ENCODE results near the gene TMEM163. TPM values are rescaled to one million over a fixed set of nuclear protein-coding genes. Genes with fewer than 3 reads are reported as not detected.
A peak's percentile ranks its signal among the peaks of the same experiment; 100 is the strongest.

Gene TMEM163
- total and polyA plus RNA-seq, 8 donors, result 0.58 to 16.7 (median 3.2) TPM; not detected in 1

DNA sequence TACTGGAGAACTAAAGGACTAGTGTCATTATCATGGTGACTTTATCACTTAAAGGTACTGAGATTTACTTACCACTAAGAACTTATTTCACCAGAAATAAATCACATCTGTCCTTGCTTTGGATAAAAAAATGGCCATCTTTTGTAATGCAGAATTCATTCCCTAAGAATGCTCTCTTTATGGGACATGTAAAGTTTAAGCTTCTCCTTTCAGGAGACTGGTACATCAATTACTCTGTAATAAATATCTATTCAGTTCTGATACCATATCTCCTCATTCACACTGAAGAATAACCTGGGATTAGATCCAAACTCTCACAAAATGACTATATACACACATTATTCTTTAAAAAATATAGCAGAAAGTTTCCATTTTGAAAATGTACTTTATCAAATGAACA lies 24.4 kb downstream of the TMEM163 start:
- no peaks in the 10 kb centered on the region for H3K27me3 ChIP-seq
- TF ChIP-seq EP300 (IDR thresholded peaks at IDR 0.05), result no peak
- H3K4me1 ChIP-seq, result peaks cover 0 to 9% (median 0%) of the 10 kb centered on the region in 4 donors
- no peak for DNase-seq
- H3K36me3 ChIP-seq, result no peaks in the 10 kb centered on the region
- H3K9me3 ChIP-seq, result no peaks in the 10 kb centered on the region
- no peak overlapping the region for H3K27ac ChIP-seq
- no peak overlapping the region for H3K4me3 ChIP-seq
- intact Hi-C loops (cut with DNase I; ENCODE audit: low total_unique reads), result no loop called here

- intact Hi-C loops (cut with DNase I; ENCODE audit: low total_unique reads), result no loop called here
- 95 to 97% (median 96%) methylated on average over 6 of the region's 6 CpGs for WGBS, 5 donors
- no peaks in the 10 kb centered on the region for H3K9me3 ChIP-seq
- H3K4me3 ChIP-seq, result no peak overlapping the region
- peaks cover 0 to 9% (median 0%) of the 10 kb centered on the region in 4 donors for H3K4me1 ChIP-seq
- no peak for DNase-seq
- no peaks in the 10 kb centered on the region for H3K36me3 ChIP-seq
- no peak overlapping the region for H3K27ac ChIP-seq
- TF ChIP-seq POLR2AphosphoS5 (IDR thresholded peaks at IDR 0.05) (no peak), EP300 (IDR thresholded peaks at IDR 0.05) (no peak), POLR2A (IDR thresholded peaks at IDR 0.05) (no peak)
- TF ChIP-seq, protein P1, sequence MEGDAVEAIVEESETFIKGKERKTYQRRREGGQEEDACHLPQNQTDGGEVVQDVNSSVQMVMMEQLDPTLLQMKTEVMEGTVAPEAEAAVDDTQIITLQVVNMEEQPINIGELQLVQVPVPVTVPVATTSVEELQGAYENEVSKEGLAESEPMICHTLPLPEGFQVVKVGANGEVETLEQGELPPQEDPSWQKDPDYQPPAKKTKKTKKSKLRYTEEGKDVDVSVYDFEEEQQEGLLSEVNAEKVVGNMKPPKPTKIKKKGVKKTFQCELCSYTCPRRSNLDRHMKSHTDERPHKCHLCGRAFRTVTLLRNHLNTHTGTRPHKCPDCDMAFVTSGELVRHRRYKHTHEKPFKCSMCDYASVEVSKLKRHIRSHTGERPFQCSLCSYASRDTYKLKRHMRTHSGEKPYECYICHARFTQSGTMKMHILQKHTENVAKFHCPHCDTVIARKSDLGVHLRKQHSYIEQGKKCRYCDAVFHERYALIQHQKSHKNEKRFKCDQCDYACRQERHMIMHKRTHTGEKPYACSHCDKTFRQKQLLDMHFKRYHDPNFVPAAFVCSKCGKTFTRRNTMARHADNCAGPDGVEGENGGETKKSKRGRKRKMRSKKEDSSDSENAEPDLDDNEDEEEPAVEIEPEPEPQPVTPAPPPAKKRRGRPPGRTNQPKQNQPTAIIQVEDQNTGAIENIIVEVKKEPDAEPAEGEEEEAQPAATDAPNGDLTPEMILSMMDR (IDR thresholded peaks at IDR 0.05), result no peak
- no peaks in the 10 kb centered on the region for H3K27me3 ChIP-seq
Observed at GRCh38 chr2:134693359-134694330, 25.2 kb downstream of the TMEM163 start.

- H3K27me3 ChIP-seq, result no peaks in the 10 kb centered on the region
- no peak overlapping the region for H3K4me3 ChIP-seq
- WGBS, 5 donors, result 49 to 73% (median 69%) methylated on average over 5 of the region's 5 CpGs
- no peak for DNase-seq
- H3K9me3 ChIP-seq, result no peaks in the 10 kb centered on the region
- H3K36me3 ChIP-seq, result no peaks in the 10 kb centered on the region
- no peak for TF ChIP-seq POLR2AphosphoS5 (IDR thresholded peaks at IDR 0.05)
- intact Hi-C loops (cut with DNase I; ENCODE audit: low total_unique reads), result no loop called here
- peaks cover 0 to 9% (median 0%) of the 10 kb centered on the region in 4 donors for H3K4me1 ChIP-seq
- H3K27ac ChIP-seq, result no peak overlapping the region
Observed at GRCh38 chr2:134692499-134692898, 26.3 kb downstream of the TMEM163 start.

- Histone ChIP-seq H3K27me3 (no peaks in the 10 kb centered on the region), H3K27ac (peak overlapping the region in 4 of 5 donors; percentile 54 to 77 (median 73)), H3K4me3 (no peak overlapping the region), H3K9me3 (no peaks in the 10 kb centered on the region), H3K4me1 (peaks cover 0 to 20% (median 0%) of the 10 kb centered on the region in 4 donors), H3K36me3 (no peaks in the 10 kb centered on the region)
- peak in 1 of 2 donors; percentile 76 for DNase-seq
- TF ChIP-seq EP300 (IDR thresholded peaks at IDR 0.05), result no peak
- peak in 2 of 3 donors; percentile 27 to 55 for TF ChIP-seq POLR2AphosphoS5 (IDR thresholded peaks at IDR 0.05)
- WGBS, 5 donors, result 42 to 65% (median 54%) methylated on average over 6 of the region's 6 CpGs
- intact Hi-C loops (cut with DNase I; ENCODE audit: low total_unique reads), result no loop called here
Observed at GRCh38 chr2:134690629-134691215, 28.1 kb downstream of the TMEM163 start.

DNA sequence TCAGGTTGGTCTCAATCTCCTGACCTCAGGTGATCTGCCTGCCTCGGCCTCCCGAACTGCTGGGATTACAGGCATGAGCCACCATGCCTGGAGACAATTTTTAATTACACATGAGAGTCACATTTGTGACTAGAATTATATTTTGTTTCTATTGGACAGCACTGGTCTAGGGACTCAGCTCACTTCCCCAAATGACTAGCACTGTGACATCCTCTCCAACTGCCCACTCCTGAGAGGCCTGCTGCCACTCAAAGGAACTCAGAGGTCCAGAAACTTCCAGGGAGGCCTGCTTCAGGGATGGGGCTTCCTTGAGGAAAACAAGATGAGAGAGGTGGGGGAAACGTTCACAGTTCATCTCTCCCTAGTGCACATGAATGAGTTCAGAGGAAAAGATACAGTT lies 29.5 kb downstream of the TMEM163 start:
- H3K36me3 ChIP-seq, result no peaks in the 10 kb centered on the region
- intact Hi-C loops (cut with DNase I; ENCODE audit: low total_unique reads), result no loop called here
- no peak for DNase-seq
- no peaks in the 10 kb centered on the region for H3K9me3 ChIP-seq
- peaks cover 0 to 27% (median 0%) of the 10 kb centered on the region in 4 donors for H3K4me1 ChIP-seq
- H3K4me3 ChIP-seq, result no peak overlapping the region
- H3K27ac ChIP-seq, result no peak overlapping the region
- WGBS, 5 donors, result 89 to 94% (median 92%) methylated on average over 3 of the region's 3 CpGs
- no peak for TF ChIP-seq POLR2AphosphoS5 (IDR thresholded peaks at IDR 0.05)
- no peak for TF ChIP-seq POLR2A (IDR thresholded peaks at IDR 0.05)
- TF ChIP-seq EP300 (IDR thresholded peaks at IDR 0.05), result no peak
- TF ChIP-seq, protein P1 (IDR thresholded peaks at IDR 0.05), result no peak
- H3K27me3 ChIP-seq, result no peaks in the 10 kb centered on the region

Measured in stomach (tissue), 9 donors.